GM08714 (cell line): ENCODE results near the gene TMEM207.
"Not testable (repeated sequence)": the region's sequence is repeated elsewhere in the genome, so short reads cannot be mapped to it uniquely, and the experiment has no call there.

Experiments
- H3K4me3 ChIP-seq: fragments of 200-500 bp; sonication (Bioruptor generic); 2 replicates; pipeline ENCODE4 v1.5.1; 2014; ENCODE audit warnings: mild to moderate bottlenecking, low read length, inconsistent platforms
- ZNF274 ChIP-seq: IDR thresholded peaks from 2 replicates; pipeline ENCODE4 v1.6.1; 2012; ENCODE audit warnings: mild to moderate bottlenecking, low read depth, low read length

Gene TMEM207

GRCh38 chr3:190449801-190450200, at the start of gene TMEM207:
Gene TMEM207, minus strand, starts transcription at chr3:190449901. Its CDS starts 92 bp downstream, at chr3:190449809.
- TF ChIP-seq ZNF274, result no peak
- no peak within 1 kb of the TSS for H3K4me3 ChIP-seq

DNA sequence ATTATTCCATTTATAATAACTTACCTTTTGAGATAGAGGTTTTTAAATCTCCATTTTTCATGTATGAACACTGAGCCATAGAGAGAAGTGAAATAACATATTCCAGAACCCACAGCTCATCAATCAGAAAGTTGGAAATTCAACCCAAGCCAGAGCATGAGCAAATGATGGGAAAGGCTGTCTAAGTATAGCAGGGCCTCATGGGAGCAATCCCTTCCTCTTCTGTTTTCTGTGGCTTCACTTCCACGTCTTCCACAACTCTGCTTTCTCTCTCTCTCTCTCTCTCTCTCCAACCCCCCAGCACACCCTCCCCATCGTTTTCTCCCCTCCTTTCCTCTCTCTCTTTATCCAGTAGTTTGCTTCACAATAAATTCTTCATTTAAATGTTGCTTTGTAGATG, 49.4 kb upstream of the TMEM207 start:
- no peak overlapping the region for H3K4me3 ChIP-seq
- no peak for TF ChIP-seq ZNF274

DNA sequence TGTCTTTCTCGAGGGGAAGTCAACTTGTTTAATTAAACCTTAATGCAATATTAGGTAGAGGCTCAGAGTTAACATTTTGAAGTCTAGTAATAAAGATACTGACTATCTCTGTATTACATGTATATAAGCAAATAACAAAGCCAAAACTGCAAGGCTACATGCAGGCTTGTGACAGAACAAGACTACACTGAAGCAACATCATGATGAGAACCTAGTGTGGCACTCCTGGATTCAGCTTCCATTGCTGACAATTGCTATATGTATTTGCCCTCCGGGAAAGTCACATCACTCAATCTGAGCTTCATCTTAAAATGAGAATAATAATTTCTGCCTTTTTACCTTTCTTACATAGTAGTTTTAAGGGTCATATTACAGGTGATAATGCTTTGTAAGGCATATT, 48.6 kb upstream of the TMEM207 start:
- no peak for TF ChIP-seq ZNF274
- H3K4me3 ChIP-seq, result no peak overlapping the region

- no peak for TF ChIP-seq ZNF274
- no peak overlapping the region for H3K4me3 ChIP-seq
Observed at GRCh38 chr3:190497811-190498210, 48.1 kb upstream of the TMEM207 start.

DNA sequence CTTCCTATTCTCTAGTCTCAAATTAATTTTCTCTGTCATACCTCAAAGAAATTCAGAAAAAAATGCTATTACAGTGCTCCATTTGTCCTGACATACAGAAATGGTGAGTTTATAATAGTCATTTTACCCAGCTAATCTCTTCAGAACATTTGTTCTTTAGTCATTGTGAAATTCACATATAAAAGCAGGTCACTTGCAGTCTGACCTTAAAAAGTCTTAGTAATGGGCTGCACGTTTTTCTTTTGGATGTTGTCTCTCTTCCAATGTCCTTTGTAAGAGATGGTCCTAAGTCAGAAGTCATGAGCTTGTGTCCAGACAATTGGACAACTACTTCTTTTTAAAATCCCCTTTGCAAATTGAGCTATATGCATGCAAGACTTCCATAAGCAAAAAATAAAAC, 47.2 kb upstream of the TMEM207 start:
- no peak for TF ChIP-seq ZNF274
- no peak overlapping the region for H3K4me3 ChIP-seq

DNA sequence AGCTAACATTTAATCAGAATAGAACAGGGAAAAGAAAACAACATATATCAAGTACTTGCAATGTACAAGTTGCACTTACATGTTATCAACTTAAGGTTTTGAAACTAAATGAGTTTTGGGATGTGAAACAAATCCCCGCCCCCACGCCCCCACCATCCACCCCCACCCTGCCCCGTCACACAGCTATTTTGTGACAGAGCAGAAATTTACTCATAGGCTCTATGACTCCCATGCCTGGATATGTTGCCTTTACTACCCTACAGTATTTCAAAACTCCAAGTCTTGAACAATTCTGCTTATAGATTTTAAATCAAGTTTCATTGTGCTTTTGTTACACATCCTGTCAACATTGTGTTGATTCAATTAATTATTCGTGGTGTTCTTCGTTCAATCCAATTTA, 46.1 kb upstream of the TMEM207 start:
- TF ChIP-seq ZNF274, result no peak
- no peak overlapping the region for H3K4me3 ChIP-seq

DNA sequence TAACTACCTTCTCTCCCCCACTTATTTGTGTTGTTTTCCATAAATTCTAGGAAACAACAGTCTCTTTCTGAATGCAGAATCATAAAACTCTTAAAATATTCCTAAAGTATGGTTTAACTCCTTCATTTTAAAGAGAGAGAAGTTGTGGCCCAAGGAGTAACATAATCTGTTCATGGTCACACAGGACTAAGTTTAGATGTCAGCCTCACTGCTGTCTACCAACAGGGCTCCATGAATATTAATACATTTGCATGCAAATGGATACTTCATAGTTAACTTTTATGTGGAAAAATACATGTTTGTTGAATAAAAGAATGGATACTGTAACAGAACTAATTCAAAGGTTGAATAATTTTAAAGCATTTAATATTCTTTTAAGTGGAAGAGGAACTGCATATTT, 45.7 kb upstream of the TMEM207 start:
- no peak for TF ChIP-seq ZNF274
- no peak overlapping the region for H3K4me3 ChIP-seq

DNA sequence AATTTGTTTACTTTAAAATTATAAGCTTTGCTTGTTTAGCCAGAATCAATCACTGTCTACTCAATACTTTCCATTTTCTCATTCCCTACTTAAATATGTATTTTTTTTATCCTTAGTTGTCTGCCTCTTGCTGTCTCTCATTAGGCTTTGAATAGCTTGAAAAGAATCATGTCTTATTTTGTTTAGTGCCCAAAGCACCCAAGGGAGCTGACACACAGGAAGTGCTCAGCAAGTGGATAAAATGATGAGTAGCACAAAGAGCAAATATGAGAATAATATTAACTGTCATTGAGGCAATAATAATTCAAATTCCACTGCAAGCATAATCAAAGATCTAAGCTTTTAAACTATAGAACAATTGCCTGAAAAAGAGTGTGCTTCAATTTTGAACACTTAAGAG, 45.2 kb upstream of the TMEM207 start:
- H3K4me3 ChIP-seq, result no peak overlapping the region
- TF ChIP-seq ZNF274, result no peak

DNA sequence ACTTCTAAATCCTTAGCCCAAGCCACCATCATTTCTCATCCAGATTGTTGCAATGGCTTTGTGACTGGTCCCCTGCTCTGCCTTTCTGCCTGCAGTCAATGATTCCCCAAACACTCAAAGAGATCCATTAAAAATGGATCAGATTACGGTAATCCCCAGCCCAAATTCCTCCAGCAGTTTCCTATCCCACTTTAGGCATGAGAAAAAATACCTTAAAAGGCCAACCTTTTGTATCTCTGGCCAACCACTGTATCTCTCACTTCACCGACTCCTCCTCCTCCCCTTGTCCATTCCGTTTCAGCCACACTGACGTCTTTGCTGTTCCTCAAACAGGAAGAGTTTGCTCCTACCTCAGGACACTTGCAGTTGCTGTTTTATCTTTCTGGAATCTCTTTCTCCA, 43.3 kb upstream of the TMEM207 start:
- no peak for TF ChIP-seq ZNF274
- no peak overlapping the region for H3K4me3 ChIP-seq

GRCh38 chr3:190492129-190492528, 42.4 kb upstream of the TMEM207 start:
- no peak for TF ChIP-seq ZNF274
- no peak overlapping the region for H3K4me3 ChIP-seq

DNA sequence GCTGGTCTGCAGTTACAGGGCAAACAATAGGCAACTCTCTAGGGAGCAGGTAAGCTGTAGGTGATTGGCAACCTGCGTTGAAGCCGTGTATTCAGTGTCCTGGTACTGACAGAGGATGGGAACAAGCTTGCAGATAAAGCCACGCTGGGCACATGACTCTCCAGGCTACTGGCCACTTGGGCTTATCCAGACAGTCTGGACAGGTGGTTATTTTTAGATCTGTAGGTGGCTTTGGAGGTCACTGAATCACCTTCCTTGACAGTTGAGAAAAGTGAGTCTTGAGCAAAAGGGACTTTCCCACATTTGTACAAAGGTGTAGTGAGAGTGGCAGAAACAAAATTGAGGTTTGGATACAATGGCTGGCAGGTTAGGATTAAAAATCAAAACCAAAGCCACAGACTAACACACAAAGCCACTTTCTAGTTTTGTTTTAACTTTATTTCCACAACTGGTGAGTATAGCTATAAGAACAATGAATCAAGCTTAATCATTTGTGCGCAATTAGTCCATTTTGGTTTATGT, 41.9 kb upstream of the TMEM207 start:
- H3K4me3 ChIP-seq, result no peak overlapping the region
- TF ChIP-seq ZNF274, result no peak

- TF ChIP-seq ZNF274, result no peak
- H3K4me3 ChIP-seq, result no peak overlapping the region
Observed at GRCh38 chr3:190486908-190487607, 37.4 kb upstream of the TMEM207 start.

DNA sequence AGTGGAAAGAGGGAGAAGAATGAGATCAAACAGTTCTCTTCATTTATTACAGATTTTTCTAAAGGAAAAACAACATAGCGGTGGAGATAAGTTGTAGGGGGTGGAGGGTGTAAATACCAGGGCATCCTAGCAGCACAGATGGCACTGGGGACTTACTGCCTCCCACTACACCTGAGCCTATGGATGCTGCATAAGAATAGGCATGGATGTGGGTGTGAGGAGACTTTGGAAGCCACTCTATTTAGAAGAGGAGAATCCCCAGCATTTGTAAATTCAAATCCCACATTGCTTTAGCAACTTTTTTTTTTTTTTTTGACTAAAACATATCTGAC, 36.8 kb upstream of the TMEM207 start:
- no peak overlapping the region for H3K4me3 ChIP-seq
- no peak for TF ChIP-seq ZNF274

DNA sequence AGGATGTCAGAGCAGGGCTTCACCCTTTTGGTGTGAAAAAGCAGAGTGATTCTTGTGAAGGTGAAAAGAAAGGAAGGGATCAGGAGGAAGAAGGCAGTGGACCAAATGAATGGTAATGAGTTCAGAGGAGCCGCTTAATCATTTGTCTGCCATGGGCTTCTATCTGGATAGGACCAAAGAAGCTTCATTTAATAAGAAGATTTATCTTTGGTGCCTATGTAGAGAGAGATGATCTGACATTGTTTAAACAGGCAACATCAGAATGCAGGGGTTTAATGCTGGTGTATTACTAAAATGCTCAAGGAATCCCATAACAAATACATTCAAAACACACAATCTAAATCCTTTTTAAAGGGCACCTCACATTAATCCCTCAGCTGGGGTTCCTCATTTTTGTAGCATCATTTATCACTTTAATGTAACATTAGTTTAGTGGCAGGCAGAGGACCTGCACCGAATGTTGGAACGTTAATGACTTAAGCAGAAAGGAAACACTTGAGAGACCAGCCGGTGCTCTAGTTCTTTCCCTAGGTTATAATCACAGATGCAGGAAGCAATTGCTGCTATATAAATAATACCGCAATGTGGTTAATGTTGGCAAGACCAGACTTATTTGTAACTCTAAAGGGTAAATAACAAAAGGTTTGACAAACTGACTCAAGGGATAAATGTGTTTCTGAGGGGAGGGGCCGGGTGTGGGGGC, 36.3 kb upstream of the TMEM207 start:
- H3K4me3 ChIP-seq, result no peak overlapping the region
- no peak for TF ChIP-seq ZNF274

GRCh38 chr3:190481779-190482178, 32.1 kb upstream of the TMEM207 start:
- TF ChIP-seq ZNF274, result no peak
- H3K4me3 ChIP-seq, result no peak overlapping the region

GRCh38 chr3:190473261-190473660, 23.6 kb upstream of the TMEM207 start:
- H3K4me3 ChIP-seq, result not testable (repeated sequence)
